SK-N-SH (cell line): ENCODE results near the gene CIBAR2. TPM values are rescaled to one million over a fixed set of nuclear protein-coding genes. Genes with fewer than 3 reads are reported as not detected.

Experiments used
- CTCF ChIA-PET: fragments of 300-600, 350-600 bp; formaldehyde crosslinking; extraction: SDS; loops from one replicate; lab custom pipeline; 2021; lab: Yijun Ruan, JAX
- POLR2A ChIA-PET: fragments of 350-600 bp; sonication (Branson Sonifier 250); formaldehyde crosslinking; extraction: SDS; loops from one replicate; lab custom pipeline; 2020; ENCODE audit warnings: antibody characterized with exemption, inconsistent platforms; lab: Yijun Ruan, JAX
- DNase-seq: peaks from one replicate; pipeline ENCODE4 v3.0.0; 2012
- H2AFZ ChIP-seq: fragments of 200-600 bp; sonication (generic); 2 replicates; pipeline ENCODE4 v1.8.1; 2016; ENCODE audit warnings: antibody characterized with exemption, mild to moderate bottlenecking, low read depth
- H3F3A ChIP-seq: fragments of 200-600 bp; sonication (generic); replicated peaks from 2 replicates; pipeline ENCODE3; 2016; ENCODE audit warnings: antibody characterized with exemption, mild to moderate bottlenecking; ENCODE audit not compliant: insufficient read depth
- H3K27ac ChIP-seq, 2 experiments: fragments of 200-500 bp in 1 of 2; fragments of 200-600 bp in 1 of 2; sonication (Bioruptor generic) in 1 of 2; sonication (generic), shearing (Covaris generic) in 1 of 2; 2 replicates each; pipeline versions ENCODE4 v1.5.1 to v1.6.1; 2014 to 2016; ENCODE audit warnings: low read depth in 2 of 2, inconsistent platforms in 1 of 2, low read length in 1 of 2, mild to moderate bottlenecking in 1 of 2, mixed read lengths in 1 of 2
- H3K27me3 ChIP-seq: fragments of 200-600 bp; sonication (generic), shearing (Covaris generic); 2 replicates; pipeline ENCODE4 v1.6.1; 2016; ENCODE audit warnings: mixed run types; ENCODE audit not compliant: insufficient read depth
- H3K36me3 ChIP-seq, 2 experiments: fragments of 200-500 bp in 1 of 2; fragments of 200-600 bp in 1 of 2; sonication (Bioruptor generic) in 1 of 2; sonication (generic) in 1 of 2; replicated peaks in 1 of 2; 2 replicates each; pipeline versions ENCODE3 to v1.5.1; 2014 to 2016; ENCODE audit warnings: low read length in 1 of 2, mild to moderate bottlenecking in 1 of 2; ENCODE audit not compliant: insufficient read depth in 2 of 2, control insufficient read depth in 1 of 2
- H3K4me1 ChIP-seq, 2 experiments: fragments of 200-500 bp in 1 of 2; fragments of 200-600 bp in 1 of 2; sonication (Bioruptor generic) in 1 of 2; sonication (generic), shearing (Covaris generic) in 1 of 2; 2 replicates each; pipeline versions ENCODE4 v1.5.1 to v1.6.1; 2014 to 2016; ENCODE audit warnings: low read depth in 1 of 2, low read length in 1 of 2, mixed run types in 1 of 2; ENCODE audit not compliant: insufficient read depth in 2 of 2, control insufficient read depth in 1 of 2
- H3K4me2 ChIP-seq: fragments of 200-600 bp; sonication (generic), shearing (Covaris generic); 2 replicates; pipeline ENCODE4 v1.6.1; 2017; ENCODE audit warnings: mixed run types
- H3K4me3 ChIP-seq, 2 experiments: fragments of 200-500 bp in 1 of 2; fragments of 200-600 bp in 1 of 2; sonication (Bioruptor generic) in 1 of 2; sonication (generic), shearing (Covaris generic) in 1 of 2; 2 replicates each; pipeline versions ENCODE4 v1.5.1 to v1.8.1; 2014 to 2016; ENCODE audit warnings: low read depth in 2 of 2, inconsistent platforms in 1 of 2, low read length in 1 of 2, mild to moderate bottlenecking in 1 of 2, mixed read lengths in 1 of 2, moderate library complexity in 1 of 2
- H3K79me2 ChIP-seq: fragments of 200-600 bp; sonication (generic); 2 replicates; pipeline ENCODE4 v1.8.1; 2017; ENCODE audit warnings: mild to moderate bottlenecking; ENCODE audit not compliant: insufficient read depth
- H3K9ac ChIP-seq: fragments of 200-600 bp; sonication (generic); 2 replicates; pipeline ENCODE4 v1.6.1; 2017; ENCODE audit warnings: mixed run types
- H3K9me2 ChIP-seq: fragments of 200-600 bp; sonication (generic); 2 replicates; pipeline ENCODE4 v1.6.1; 2017; ENCODE audit warnings: mixed run types
- H3K9me3 ChIP-seq: fragments of 200-600 bp; sonication (generic); 2 replicates; pipeline ENCODE4 v1.6.1; 2017; ENCODE audit warnings: mixed run types, mild to moderate bottlenecking, moderate library complexity
- H4K20me1 ChIP-seq: fragments of 200-600 bp; sonication (generic); 2 replicates; pipeline ENCODE4 v1.6.1; 2017; ENCODE audit warnings: mild to moderate bottlenecking, mixed run types; ENCODE audit not compliant: insufficient read depth
- ELF1 ChIP-seq: IDR thresholded peaks from 2 replicates; pipeline ENCODE4 v1.4.0; 2012
- EZH2phosphoT487 ChIP-seq: fragments of 200-600 bp; sonication (generic); IDR thresholded peaks from 2 replicates; pipeline ENCODE4 v1.6.1; 2017; ENCODE audit warnings: low read depth, mixed run types, mild to moderate bottlenecking, antibody characterized with exemption, moderate library complexity, borderline replicate concordance
- FOSL2 ChIP-seq: IDR thresholded peaks from 2 replicates; pipeline ENCODE4 v1.4.0; 2012; ENCODE audit warnings: low read depth, mild to moderate bottlenecking, moderate library complexity, borderline replicate concordance
- IRF3 ChIP-seq: fragments of 150-350 bp; IDR thresholded peaks from 2 replicates; pipeline ENCODE4 v1.6.1; 2016; ENCODE audit warnings: mild to moderate bottlenecking, low read depth, low read length
- MXI1 ChIP-seq: IDR thresholded peaks from 2 replicates; pipeline ENCODE4 v1.6.1; 2012; ENCODE audit warnings: mild to moderate bottlenecking, low read depth, low read length, improper control_type of control experiment
- RFX5 ChIP-seq: IDR thresholded peaks from 2 replicates; pipeline ENCODE4 v1.6.1; 2012; ENCODE audit warnings: mild to moderate bottlenecking, improper control_type of control experiment, low read length
- TCF12 ChIP-seq: IDR thresholded peaks from 2 replicates; pipeline ENCODE4 v1.4.0; 2012
- TEAD4 ChIP-seq: IDR thresholded peaks from 2 replicates; pipeline ENCODE4 v1.4.0; 2012; ENCODE audit warnings: mild to moderate bottlenecking, borderline replicate concordance; ENCODE audit not compliant: insufficient read depth
- USF1 ChIP-seq: IDR thresholded peaks from 2 replicates; pipeline ENCODE4 v1.4.0; 2012; ENCODE audit warnings: low read depth, borderline replicate concordance
- USF2 ChIP-seq: fragments of 150-350 bp; IDR thresholded peaks from 2 replicates; pipeline ENCODE4 v1.6.1; 2017; ENCODE audit warnings: antibody characterized with exemption, low read length, low read depth, borderline replicate concordance
- YY1 ChIP-seq: IDR thresholded peaks from 2 replicates; pipeline ENCODE4 v1.4.0; 2012; ENCODE audit warnings: low read depth, mild to moderate bottlenecking
- ZBTB33 ChIP-seq: IDR thresholded peaks from 2 replicates; pipeline ENCODE4 v1.4.0; 2012; ENCODE audit warnings: low read depth, borderline replicate concordance
- WGBS: methylation state at CpG from one replicate; pipeline ENCODE4 v1.1.6; 2017; ENCODE audit warnings: low lambda C conversion rate; 5-methylcytosine and 5-hydroxymethylcytosine counted together
- polyA plus RNA-seq, 3 experiments: library from polyadenylated mRNA; depleted of rRNA; stranded (reverse); fragments of >200 nt; gene quantifications; 2 replicates each; pipeline ENCODE4 v1.2.3, GENCODE V29; 2012

Gene CIBAR2
- polyA plus RNA-seq, 1 of the 3 experiments (the other 2 are of a cell fraction): 0.15 TPM

GRCh38 chr16:85111184-85111583 lies 1.1 kb downstream of the CIBAR2 start:
- 86% methylated on average over 9 of the region's 9 CpGs for WGBS

More at GRCh38 chr16:85111184-85111583, 1.1 kb downstream of the CIBAR2 start:
- Histone ChIP-seq H4K20me1 (no peaks in the 10 kb centered on the region), H3F3A (no peaks in the 10 kb centered on the region), H3K79me2 (no peaks in the 10 kb centered on the region), H3K4me2 (no peak overlapping the region), H3K27ac (no peak overlapping the region), H3K27me3 (no peaks in the 10 kb centered on the region), H3K4me1 (peaks cover 0 to 11% of the 10 kb centered on the region in 2 experiments; a peak in 2 of 4 replicates), H3K9me3 (no peaks in the 10 kb centered on the region)
- POLR2A ChIA-PET: no interaction called here
- no peak for TF ChIP-seq ELF1
- no peak for TF ChIP-seq YY1
- TF ChIP-seq USF1: no peak
- TF ChIP-seq ZBTB33: no peak
- TF ChIP-seq EZH2phosphoT487: no peak
- TF ChIP-seq IRF3: no peak
- TF ChIP-seq USF2: no peak
- no peak for TF ChIP-seq TEAD4
- TF ChIP-seq TCF12: no peak
- no peak for TF ChIP-seq RFX5
- TF ChIP-seq FOSL2: no peak
- no peak for TF ChIP-seq MXI1
- TF ChIP-seq, all 33 proteins: peak for 0
- no peak for DNase-seq
- Histone ChIP-seq H2AFZ (no peak overlapping the region), H3K9ac (no peak overlapping the region), H3K9me2 (no peaks in the 10 kb centered on the region), H3K36me3 (no peaks in the 10 kb centered on the region), H3K4me3 (no peak overlapping the region)
- CTCF ChIA-PET: interaction anchor here (1.8 kb wide), 1 partner anchor 8 kb away, joined by 5 read pairs; no protein-coding TSS in a partner anchor
